SU-DHL-6 (cell line): ENCODE data around the gene SLC25A12.
"Not testable (repeated sequence)": the region's sequence is repeated elsewhere in the genome, so short reads cannot be mapped to it uniquely, and the experiment has no call there.

Experiments used
- H2AFZ ChIP-seq: fragments of 200-600 bp; sonication (generic); 2 replicates; pipeline ENCODE4 v1.6.1; 2014; ENCODE audit warnings: low read depth, mild to moderate bottlenecking, moderate library complexity, mixed read lengths, antibody characterized with exemption, low read length; ENCODE audit not compliant: severe bottlenecking
- H3F3A ChIP-seq: fragments of 200-600 bp; shearing (Covaris generic); 2 replicates; pipeline ENCODE4 v1.6.0; 2016; ENCODE audit warnings: antibody characterized with exemption, mild to moderate bottlenecking; ENCODE audit not compliant: insufficient read depth
- H3K27ac ChIP-seq: fragments of 200-600 bp; sonication (generic); 2 replicates; pipeline ENCODE4 v1.5.1; 2016; ENCODE audit warnings: low read depth, mild to moderate bottlenecking, low read length, moderate library complexity, mixed read lengths
- H3K27me3 ChIP-seq: fragments of 200-600 bp; sonication (generic), shearing (Covaris generic); 2 replicates; pipeline ENCODE4 v1.6.0; 2014; ENCODE audit warnings: mild to moderate bottlenecking, low read length
- H3K36me3 ChIP-seq: fragments of 200-600 bp; sonication (generic); 2 replicates; pipeline ENCODE4 v1.6.1; 2014; ENCODE audit warnings: mild to moderate bottlenecking, low read length, mixed read lengths
- H3K4me2 ChIP-seq: fragments of 300-600, 200-600 bp; shearing (Covaris generic), sonication (generic); 2 replicates; pipeline ENCODE4 v1.6.0; 2014; ENCODE audit warnings: low read length, low read depth, mild to moderate bottlenecking; ENCODE audit not compliant: poor library complexity, severe bottlenecking
- H3K4me3 ChIP-seq: fragments of 200-600 bp; sonication (generic); 2 replicates; pipeline ENCODE4 v1.5.1; 2014; ENCODE audit warnings: antibody characterized with exemption, low read length, mild to moderate bottlenecking, mixed read lengths; ENCODE audit not compliant: insufficient read depth, poor library complexity, severe bottlenecking
- H3K79me2 ChIP-seq: fragments of 200-600 bp; sonication (generic); 2 replicates; pipeline ENCODE4 v1.6.1; 2014; ENCODE audit warnings: mild to moderate bottlenecking, low read length, moderate library complexity; ENCODE audit not compliant: insufficient read depth
- H3K9ac ChIP-seq: fragments of 200-600 bp; sonication (generic); 2 replicates; pipeline ENCODE4 v1.7.0; 2014; ENCODE audit warnings: mild to moderate bottlenecking, low read length
- H3K9me2 ChIP-seq: fragments of 200-600 bp; sonication (generic); replicated peaks from 2 replicates; pipeline ENCODE4 v1.6.1; 2014; ENCODE audit warnings: low read length; ENCODE audit not compliant: insufficient read depth
- H3K9me3 ChIP-seq: fragments of 200-600 bp; sonication (generic); 2 replicates; pipeline ENCODE4 v1.6.1; 2014; ENCODE audit warnings: low read length, mixed read lengths; ENCODE audit not compliant: insufficient read depth
- H4K20me1 ChIP-seq: fragments of 200-600 bp; sonication (generic); 2 replicates; pipeline ENCODE4 v1.6.1; 2014; ENCODE audit warnings: low read depth, mild to moderate bottlenecking, antibody characterized with exemption, low read length, moderate library complexity, mixed read lengths
- CTCF ChIP-seq: fragments of 200-600 bp; sonication (generic); IDR thresholded peaks from one replicate; pipeline ENCODE4 v1.5.1; 2017; ENCODE audit warnings: antibody characterized with exemption, mild to moderate bottlenecking, low read length, moderate library complexity; ENCODE audit not compliant: insufficient read depth, poor library complexity, severe bottlenecking
- EZH2phosphoT487 ChIP-seq: fragments of 200-600 bp; sonication (generic), shearing (Covaris generic); conservative IDR thresholded peaks from 2 replicates; pipeline ENCODE4 v1.6.1; 2018; ENCODE audit warnings: mild to moderate bottlenecking, antibody characterized with exemption, low read length, moderate library complexity, mixed read lengths

The SLC25A12 gene

GRCh38 chr2:171908235-171908634, 14.2 kb upstream of the SLC25A12 start:
- Histone ChIP-seq H2AFZ (no peak overlapping the region), H3K4me2 (no peak overlapping the region), H3K4me3 (no peak overlapping the region), H3K27me3 (no peaks in the 10 kb centered on the region), H3K79me2 (no peaks in the 10 kb centered on the region), H3K36me3 (no peaks in the 10 kb centered on the region), H3K9me2 (no peaks in the 10 kb centered on the region), H3K27ac (no peak overlapping the region), H3K9ac (no peak overlapping the region), H3K9me3 (no peaks in the 10 kb centered on the region), H4K20me1 (no peaks in the 10 kb centered on the region), H3F3A (no peaks in the 10 kb centered on the region)
- no peak for TF ChIP-seq EZH2phosphoT487

GRCh38 chr2:171902840-171903420, 8.9 kb upstream of the SLC25A12 start:
- no peak overlapping the region for H3K9ac ChIP-seq
- no peaks in the 10 kb centered on the region for H3K36me3 ChIP-seq
- no peaks in the 10 kb centered on the region for H3K79me2 ChIP-seq
- no peaks in the 10 kb centered on the region for H3K27me3 ChIP-seq
- H3K9me2 ChIP-seq, result no peaks in the 10 kb centered on the region
- no peak overlapping the region for H2AFZ ChIP-seq
- no peak overlapping the region for H3K4me2 ChIP-seq
- TF ChIP-seq EZH2phosphoT487 (no peak), CTCF (no peak)
- no peak overlapping the region for H3K4me3 ChIP-seq
- H4K20me1 ChIP-seq, result no peaks in the 10 kb centered on the region
- H3K9me3 ChIP-seq, result no peaks in the 10 kb centered on the region
- H3K27ac ChIP-seq, result no peak overlapping the region
- no peaks in the 10 kb centered on the region for H3F3A ChIP-seq

- H4K20me1 ChIP-seq, H3K9me2 ChIP-seq, H3F3A ChIP-seq, H3K27me3 ChIP-seq, H3K4me2 ChIP-seq, H3K79me2 ChIP-seq, H3K36me3 ChIP-seq, H3K27ac ChIP-seq, H3K9me3 ChIP-seq, H2AFZ ChIP-seq, H3K4me3 ChIP-seq, H3K9ac ChIP-seq: not testable (repeated sequence)
These were observed 5.7 kb upstream of the SLC25A12 start for GRCh38 chr2:171899623-171900282.

- H3K9ac ChIP-seq, result no peak overlapping the region
- H3K4me2 ChIP-seq, result no peak overlapping the region
- H3K36me3 ChIP-seq, result peaks cover 10% of the 10 kb centered on the region; the same call in 1 of the 2 replicates
- H2AFZ ChIP-seq, result no peak overlapping the region
- peaks cover 29% of the 10 kb centered on the region for H3K79me2 ChIP-seq
- H3K27ac ChIP-seq, result no peak overlapping the region
- H3K4me3 ChIP-seq, result no peak overlapping the region
- H3K9me2 ChIP-seq, result no peaks in the 10 kb centered on the region
- no peaks in the 10 kb centered on the region for H3F3A ChIP-seq
- TF ChIP-seq CTCF (no peak), EZH2phosphoT487 (no peak)
- H4K20me1 ChIP-seq, result no peaks in the 10 kb centered on the region
- H3K9me3 ChIP-seq, result no peaks in the 10 kb centered on the region
- no peaks in the 10 kb centered on the region for H3K27me3 ChIP-seq
These were observed 1.7 kb upstream of the SLC25A12 start for GRCh38 chr2:171895786-171896185.
